H1 (cell line): Measurements from ENCODE around the gene GNAL. TPM values are rescaled to one million over a fixed set of nuclear protein-coding genes. Genes with fewer than 3 reads are reported as not detected.

Experiments
- CTCF ChIA-PET: fragments of 300-600 bp; sonication (Branson Sonifier 250); formaldehyde crosslinking; loops from one replicate; lab custom pipeline; 2021; ENCODE audit not compliant: partially characterized antibody; lab: Charles Lee
- POLR2A ChIA-PET: fragments of 300-600 bp; sonication (Branson Sonifier 250); formaldehyde crosslinking; loops from one replicate; lab custom pipeline; 2021; ENCODE audit warnings: inconsistent platforms; ENCODE audit not compliant: partially characterized antibody; lab: Charles Lee
- DNase-seq, 2 experiments: peaks; one replicate each; pipeline versions ENCODE4 v3.0.0 to v3.0.0-alpha.2; 2010 to 2022; ENCODE audit warnings: low spot score in 2 of 2, low read depth in 1 of 2, mixed read lengths in 1 of 2
- FAIRE-seq: peaks from 2 replicates; lab custom pipeline; 2011; peaks lifted over from hg19 to GRCh38; lab: Jason Lieb, UNC
- H2AFZ ChIP-seq: 2 replicates; pipeline ENCODE4 v1.8.1; 2012; ENCODE audit warnings: low read length, inconsistent platforms
- H2AK5ac ChIP-seq: 2 replicates; pipeline ENCODE4 v1.6.1; 2013; ENCODE audit warnings: low read depth, low read length
- H2BK120ac ChIP-seq: replicated peaks from 2 replicates; pipeline ENCODE3; 2013; ENCODE audit warnings: low read depth, low read length, inconsistent platforms
- H2BK12ac ChIP-seq: 2 replicates; pipeline ENCODE4 v1.6.1; 2013; ENCODE audit warnings: low read depth, low read length
- H2BK15ac ChIP-seq: 2 replicates; pipeline ENCODE4 v1.6.1; 2013; ENCODE audit warnings: low read length
- H2BK20ac ChIP-seq: 2 replicates; pipeline ENCODE4 v1.6.1; 2013; ENCODE audit warnings: low read length
- H2BK5ac ChIP-seq: 2 replicates; pipeline ENCODE4 v1.6.1; 2013; ENCODE audit warnings: low read depth, low read length
- H3K14ac ChIP-seq: 2 replicates; pipeline ENCODE4 v1.6.1; 2013; ENCODE audit warnings: inconsistent platforms; ENCODE audit not compliant: insufficient read length
- H3K18ac ChIP-seq: 2 replicates; pipeline ENCODE4 v1.6.1; 2013; ENCODE audit warnings: low read length; ENCODE audit errors: extremely low read depth
- H3K23ac ChIP-seq: 2 replicates; pipeline ENCODE4 v1.6.1; 2013; ENCODE audit warnings: inconsistent platforms; ENCODE audit not compliant: insufficient read length
- H3K23me2 ChIP-seq: 2 replicates; pipeline ENCODE4 v1.6.1; 2013; ENCODE audit warnings: low read depth, low read length
- H3K27ac ChIP-seq: 2 replicates; pipeline ENCODE4 v1.6.1; 2011; ENCODE audit warnings: low read depth, low read length, inconsistent platforms
- H3K27me3 ChIP-seq, 4 experiments: replicated peaks in 1 of 4; 1 replicate in 1 of 4; 2 replicates in 3 of 4; pipeline versions ENCODE4 v1.6.1 to v1.8.1; 2011 to 2013; ENCODE audit warnings: low read length in 3 of 4, mild to moderate bottlenecking in 3 of 4, inconsistent platforms in 2 of 4, mixed read lengths in 2 of 4, moderate library complexity in 1 of 4; ENCODE audit not compliant: control insufficient read depth in 3 of 4, insufficient read depth in 3 of 4; ENCODE audit errors: extremely low read depth in 1 of 4
- H3K36me3 ChIP-seq, 4 experiments: 2 replicates each; pipeline versions ENCODE4 v1.6.1 to v1.8.1; 2011 to 2013; ENCODE audit warnings: mild to moderate bottlenecking in 4 of 4, low read length in 3 of 4, moderate library complexity in 2 of 4, control low read depth in 1 of 4, inconsistent platforms in 1 of 4; ENCODE audit not compliant: insufficient read depth in 4 of 4, control insufficient read depth in 2 of 4
- H3K4ac ChIP-seq: replicated peaks from 2 replicates; pipeline ENCODE3; 2013; ENCODE audit warnings: low read length, low read depth, mixed read lengths, inconsistent platforms; ENCODE audit not compliant: insufficient read length
- H3K4me1 ChIP-seq, 4 experiments: replicated peaks in 1 of 4; 1 replicate in 1 of 4; 2 replicates in 3 of 4; pipeline versions ENCODE4 v1.6.1 to v1.8.1; 2011 to 2013; ENCODE audit warnings: low read length in 3 of 4, inconsistent platforms in 2 of 4, mixed read lengths in 1 of 4; ENCODE audit not compliant: insufficient read depth in 4 of 4, control insufficient read depth in 3 of 4
- H3K4me2 ChIP-seq, 2 experiments: 2 replicates each; pipeline versions ENCODE4 v1.6.1 to v1.8.1; 2011 to 2013; ENCODE audit warnings: low read depth in 2 of 2, low read length in 2 of 2, control low read depth in 1 of 2, inconsistent platforms in 1 of 2, mild to moderate bottlenecking in 1 of 2; ENCODE audit not compliant: insufficient read depth in 1 of 2
- H3K4me3 ChIP-seq, 4 experiments: fragments of 200-600, 300-600 bp in 1 of 4; sonication (generic), shearing (Covaris generic), sonication (Bioruptor Twin) in 1 of 4; 2 replicates each; pipeline versions ENCODE4 v1.5.1 to v1.8.1; 2011 to 2016; ENCODE audit warnings: low read length in 4 of 4, low read depth in 3 of 4, control low read depth in 2 of 4, inconsistent platforms in 2 of 4, mild to moderate bottlenecking in 2 of 4, mixed read lengths in 1 of 4, moderate library complexity in 1 of 4; ENCODE audit not compliant: insufficient read depth in 2 of 4; ENCODE audit errors: extremely low read depth in 1 of 4
- H3K56ac ChIP-seq: replicated peaks from 2 replicates; pipeline ENCODE3; 2013; ENCODE audit warnings: low read depth, mild to moderate bottlenecking, mixed read lengths, low read length, inconsistent platforms; ENCODE audit not compliant: insufficient read length
- H3K79me1 ChIP-seq: 2 replicates; pipeline ENCODE4 v1.6.1; 2013; ENCODE audit warnings: low read depth, low read length, control low read depth
- H3K79me2 ChIP-seq, 2 experiments: 2 replicates each; pipeline versions ENCODE4 v1.6.1 to v1.8.1; 2012 to 2013; ENCODE audit warnings: low read length in 2 of 2, mild to moderate bottlenecking in 2 of 2, inconsistent platforms in 1 of 2; ENCODE audit not compliant: insufficient read depth in 2 of 2, control insufficient read depth in 1 of 2
- H3K9ac ChIP-seq, 4 experiments: replicated peaks in 1 of 4; 1 replicate in 1 of 4; 2 replicates in 3 of 4; pipeline versions ENCODE4 v1.6.1 to v1.8.1; 2011 to 2013; ENCODE audit warnings: low read depth in 3 of 4, low read length in 3 of 4, control low read depth in 2 of 4, mild to moderate bottlenecking in 2 of 4, moderate library complexity in 2 of 4, inconsistent platforms in 1 of 4; ENCODE audit errors: extremely low read depth in 1 of 4
- H3K9me3 ChIP-seq, 2 experiments: 2 replicates each; pipeline versions ENCODE4 v1.6.1 to v1.8.1; 2012 to 2013; ENCODE audit warnings: mild to moderate bottlenecking in 2 of 2, moderate library complexity in 2 of 2, control low read depth in 1 of 2, inconsistent platforms in 1 of 2, low read depth in 1 of 2, low read length in 1 of 2, mixed read lengths in 1 of 2; ENCODE audit not compliant: insufficient read depth in 2 of 2
- H4K20me1 ChIP-seq, 2 experiments: replicated peaks in 1 of 2; 2 replicates each; pipeline versions ENCODE3 to v1.8.1; 2011 to 2013; ENCODE audit warnings: inconsistent platforms in 2 of 2, low read length in 2 of 2, mild to moderate bottlenecking in 1 of 2; ENCODE audit not compliant: insufficient read depth in 2 of 2, control insufficient read depth in 1 of 2
- H4K5ac ChIP-seq: 2 replicates; pipeline ENCODE4 v1.6.1; 2013; ENCODE audit warnings: low read length, low read depth, mixed read lengths, inconsistent platforms; ENCODE audit not compliant: insufficient read length
- H4K8ac ChIP-seq: 2 replicates; pipeline ENCODE4 v1.8.0; 2013; ENCODE audit warnings: mild to moderate bottlenecking, moderate library complexity, low read length, inconsistent platforms; ENCODE audit not compliant: insufficient read depth; ENCODE audit errors: extremely low read depth
- H4K91ac ChIP-seq: replicated peaks from 2 replicates; pipeline ENCODE3; 2013; ENCODE audit warnings: low read length, mixed read lengths, inconsistent platforms; ENCODE audit not compliant: insufficient read length
- ASH2L ChIP-seq: fragments of 200-600, 300-600 bp; sonication (generic); IDR thresholded peaks from one replicate; pipeline ENCODE4 v1.7.1; 2017; ENCODE audit warnings: low read length
- CHD2 ChIP-seq: IDR thresholded peaks from 2 replicates; pipeline ENCODE4 v1.6.1; 2012; ENCODE audit warnings: low read length, improper control_type of control experiment
- CTCF ChIP-seq, 3 experiments: IDR thresholded peaks; 1 replicate in 2 of 3; 2 replicates in 1 of 3; pipeline versions ENCODE4 v1.5.1 to v1.6.1; 2011; ENCODE audit warnings: low read length in 3 of 3, mild to moderate bottlenecking in 3 of 3, inconsistent platforms in 2 of 3, low read depth in 1 of 3, moderate library complexity in 1 of 3; ENCODE audit not compliant: insufficient read depth in 1 of 3; ENCODE audit errors: control extremely low read depth in 1 of 3
- EP300 ChIP-seq, 2 experiments: IDR thresholded peaks; 1 replicate in 1 of 2; 2 replicates in 1 of 2; pipeline ENCODE4 v1.6.1; 2011 to 2012; ENCODE audit warnings: low read depth in 2 of 2, low read length in 2 of 2, mild to moderate bottlenecking in 2 of 2, borderline replicate concordance in 1 of 2, inconsistent platforms in 1 of 2, moderate library complexity in 1 of 2
- HDAC2 ChIP-seq, 2 experiments: fragments of 300-600 bp in 1 of 2; sonication (generic) in 1 of 2; IDR thresholded peaks; 2 replicates each; pipeline ENCODE4 v1.6.1; 2011 to 2012; ENCODE audit warnings: low read depth in 2 of 2, low read length in 2 of 2, mild to moderate bottlenecking in 2 of 2, moderate library complexity in 2 of 2, borderline replicate concordance in 1 of 2, inconsistent platforms in 1 of 2
- HDAC6 ChIP-seq: IDR thresholded peaks from one replicate; pipeline ENCODE4 v1.7.1; 2012; ENCODE audit warnings: low read depth, mild to moderate bottlenecking, inconsistent platforms, low read length, moderate library complexity
- RBBP5 ChIP-seq: IDR thresholded peaks from 2 replicates; pipeline ENCODE4 v1.7.1; 2012; ENCODE audit warnings: low read depth, mild to moderate bottlenecking, inconsistent platforms, low read length, moderate library complexity, borderline replicate concordance
- SP2 ChIP-seq: IDR thresholded peaks from 2 replicates; pipeline ENCODE4 v1.6.1; 2012; ENCODE audit warnings: mild to moderate bottlenecking, low read length, inconsistent platforms
- TCF12 ChIP-seq: IDR thresholded peaks from 2 replicates; pipeline ENCODE4 v1.6.1; 2011; ENCODE audit warnings: low read depth, mild to moderate bottlenecking, low read length
- WGBS, 2 experiments: shearing (Covaris generic) in 1 of 2; methylation state at CpG; one replicate each; pipeline versions ENCODE4 v1.1.6 to v1.1.7; 2013 to 2015; ENCODE audit warnings: low lambda C conversion rate in 2 of 2, mixed read lengths in 2 of 2, inconsistent platforms in 1 of 2, low coverage in 1 of 2, missing lambda C conversion rate in 1 of 2; ENCODE audit not compliant: insufficient replicate concordance in 2 of 2, insufficient coverage in 1 of 2, insufficient read length in 1 of 2; ENCODE audit errors: extremely low coverage in 1 of 2, missing lambda C conversion rate in 1 of 2; 5-methylcytosine and 5-hydroxymethylcytosine counted together
- polyA plus RNA-seq, 7 experiments: library from polyadenylated mRNA; depleted of rRNA in 3 of 7; stranded (reverse) in 5 of 7; unstranded in 2 of 7; fragments of >200 nt in 5 of 7; fragments of 200-250 nt in 2 of 7; gene quantifications; 1 replicate in 5 of 7; 2 replicates in 1 of 7; 4 replicates in 1 of 7; pipeline versions ENCODE4 v1.2.1 to v1.2.3, GENCODE V29; 2011 to 2013; ENCODE audit warnings: missing spikeins in 2 of 7, mixed read lengths in 2 of 7
- total RNA-seq: library from RNA; stranded (reverse); fragmentation: NEBNext Ultra II Directional; extraction: Animal tissue kit (Norgen Biotek cat#: 25700); gene quantifications from 2 replicates; pipeline ENCODE4 v1.2.1, GENCODE V29; 2021

The GNAL gene
- total and polyA plus RNA-seq, 2 of the 8 experiments (the other 6 are each of a cell fraction or from before 2014, with no cell fraction given): 13.2 to 18.3 TPM

GRCh38 chr18:11798271-11798670, 109.2 kb downstream of the GNAL start:
- no peak overlapping the region for H3K27ac ChIP-seq
- TF ChIP-seq CTCF (IDR thresholded peaks at IDR 0.05; ENCODE audit: control extremely low read depth in 1 of 3, insufficient read depth in 1 of 3, low read depth in 1 of 3, low read length in 3 of 3): no peak
- no peak for TF ChIP-seq SP2
- TF ChIP-seq ASH2L: no peak
- no peak for TF ChIP-seq HDAC6
- no peak for TF ChIP-seq RBBP5
- TF ChIP-seq CHD2: no peak
- no peak for TF ChIP-seq HDAC2 (IDR thresholded peaks at IDR 0.05; ENCODE audit: borderline replicate concordance in 1 of 2, low read depth in 2 of 2, low read length in 2 of 2)
- no peak for TF ChIP-seq TCF12
- TF ChIP-seq EP300 (IDR thresholded peaks at IDR 0.05; ENCODE audit: borderline replicate concordance in 1 of 2, low read depth in 2 of 2, low read length in 2 of 2): no peak
- CTCF ChIA-PET: interaction anchor here (0.6 to 2.1 kb wide), 6 partner anchors 12 to 1927 kb away, joined by 3 to 6 read pairs (median 4); no protein-coding TSS in a partner anchor
- no peak overlapping the region for H2BK20ac ChIP-seq
- H3K36me3 ChIP-seq: no peaks in the 10 kb centered on the region
- H3K79me2 ChIP-seq: no peaks in the 10 kb centered on the region
- no peak overlapping the region for H4K5ac ChIP-seq
- no peak overlapping the region for H3K23ac ChIP-seq
- H3K14ac ChIP-seq: no peak overlapping the region
- no peak overlapping the region for H3K56ac ChIP-seq
- H3K4me1 ChIP-seq: peaks cover 0 to 3% (median 0%) of the 10 kb centered on the region in 4 experiments; a peak in 2 of 7 replicates
- no peak overlapping the region for H2AK5ac ChIP-seq
- H3K18ac ChIP-seq: no peak overlapping the region
- no peaks in the 10 kb centered on the region for H4K20me1 ChIP-seq
- POLR2A ChIA-PET: interaction anchor here (0.9 kb wide), 1 partner anchor 15 kb away, joined by 3 read pairs; no protein-coding TSS in a partner anchor
- no peak overlapping the region for H3K4me2 ChIP-seq
- 82% methylated on average over 1 of the region's 1 CpG; no CpG with 5 or more reads in 1 of the 2 experiments for WGBS, 2 experiments
- H2BK5ac ChIP-seq: no peak overlapping the region
- no peak overlapping the region for H4K8ac ChIP-seq
- H2BK12ac ChIP-seq: no peak overlapping the region
- H2BK15ac ChIP-seq: no peak overlapping the region
- H3K23me2 ChIP-seq: no peaks in the 10 kb centered on the region
- DNase-seq (no peak), FAIRE-seq (no peak)
- no peak overlapping the region for H3K4me3 ChIP-seq
- H4K91ac ChIP-seq: no peak overlapping the region
- no peak overlapping the region for H3K9ac ChIP-seq
- no peaks in the 10 kb centered on the region for H3K27me3 ChIP-seq
- no peaks in the 10 kb centered on the region for H3K79me1 ChIP-seq
- peaks cover 0 to 7% of the 10 kb centered on the region in 2 experiments; a peak in 1 of 4 replicates for H3K9me3 ChIP-seq
- no peak overlapping the region for H2AFZ ChIP-seq
- H2BK120ac ChIP-seq: no peak overlapping the region
- H3K4ac ChIP-seq: no peak overlapping the region
